ENCODE measurements around the gene ZNF687. TPM values are rescaled to one million over a fixed set of nuclear protein-coding genes. Genes with fewer than 3 reads are reported as not detected.

ZNF687 gene
- total RNA-seq, 1 donor from 2014 or later = 9.0 TPM

DNA sequence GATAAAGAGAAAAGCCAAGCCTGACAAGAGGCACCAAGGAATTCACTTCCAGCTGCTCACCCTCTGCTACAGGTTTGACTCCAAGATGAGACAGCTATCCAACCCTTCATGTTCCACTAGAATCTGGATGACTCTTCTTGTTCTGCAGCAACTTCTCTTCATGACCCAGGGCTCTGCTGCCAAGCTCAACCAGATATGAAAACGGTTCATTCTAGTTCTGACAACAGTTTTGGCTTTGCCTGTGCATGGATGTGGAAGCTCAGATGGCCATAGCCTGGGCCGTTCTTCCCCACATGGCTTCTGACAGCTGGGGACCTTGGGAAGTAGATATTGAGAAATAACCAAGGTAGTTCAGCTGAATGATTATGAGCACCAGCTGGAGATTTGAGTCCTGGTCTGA lies 31.4 kb downstream of the ZNF687 start:
- Histone ChIP-seq H3K36me3 (ENCODE audit: control insufficient read depth, insufficient read depth, low read length) (peaks cover 18% of the 10 kb centered on the region), H3K4me3 (ENCODE audit: low read depth, low read length) (no peak overlapping the region), H3K27me3 (ENCODE audit: control insufficient read depth, insufficient read depth, low read length) (no peaks in the 10 kb centered on the region)
- DNase-seq (ENCODE audit: low read depth) = no peak
- TF ChIP-seq CTCF (IDR thresholded peaks at IDR 0.05; ENCODE audit: insufficient read depth, low read length, severe bottlenecking) = no peak
- FAIRE-seq = no peak

DNA sequence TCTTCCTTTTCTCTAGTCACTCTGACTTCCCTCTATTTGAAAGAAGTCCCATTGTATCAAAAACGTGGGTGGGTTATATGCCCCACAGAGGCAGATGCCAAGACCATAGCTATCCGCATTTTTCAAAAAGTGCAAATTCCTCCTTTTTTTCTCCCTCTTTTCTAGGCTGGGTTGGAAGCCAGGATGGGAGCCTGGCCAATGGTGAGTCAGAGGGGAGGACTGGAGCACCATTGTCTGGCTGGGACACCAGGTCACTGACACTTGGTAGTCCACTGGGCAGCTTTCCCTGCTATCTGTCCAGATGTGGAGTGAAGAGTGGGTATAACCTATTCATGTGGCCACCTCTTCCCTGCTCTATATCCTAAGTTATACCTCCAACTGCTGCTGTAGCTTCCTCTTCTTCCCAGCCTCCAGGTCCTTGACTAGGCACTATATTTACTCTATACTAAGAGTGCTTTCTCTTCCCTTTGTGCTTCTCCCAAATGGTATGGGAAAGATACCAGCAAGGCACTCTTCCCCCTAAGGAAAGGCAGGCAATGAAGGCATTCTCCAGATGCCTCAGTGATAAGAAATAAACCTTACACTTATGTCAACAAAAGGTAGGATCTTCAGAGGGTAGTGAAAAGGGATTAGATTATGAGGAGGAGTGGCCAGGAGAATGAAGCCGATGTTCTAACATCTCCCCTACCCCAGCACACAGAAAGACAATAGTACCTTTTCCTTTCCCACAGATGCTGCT lies 32.2 kb downstream of the ZNF687 start:
- no peak for FAIRE-seq
- no peak for TF ChIP-seq CTCF (IDR thresholded peaks at IDR 0.05; ENCODE audit: insufficient read depth, low read length, severe bottlenecking)
- DNase-seq (ENCODE audit: low read depth) = no peak

DNA sequence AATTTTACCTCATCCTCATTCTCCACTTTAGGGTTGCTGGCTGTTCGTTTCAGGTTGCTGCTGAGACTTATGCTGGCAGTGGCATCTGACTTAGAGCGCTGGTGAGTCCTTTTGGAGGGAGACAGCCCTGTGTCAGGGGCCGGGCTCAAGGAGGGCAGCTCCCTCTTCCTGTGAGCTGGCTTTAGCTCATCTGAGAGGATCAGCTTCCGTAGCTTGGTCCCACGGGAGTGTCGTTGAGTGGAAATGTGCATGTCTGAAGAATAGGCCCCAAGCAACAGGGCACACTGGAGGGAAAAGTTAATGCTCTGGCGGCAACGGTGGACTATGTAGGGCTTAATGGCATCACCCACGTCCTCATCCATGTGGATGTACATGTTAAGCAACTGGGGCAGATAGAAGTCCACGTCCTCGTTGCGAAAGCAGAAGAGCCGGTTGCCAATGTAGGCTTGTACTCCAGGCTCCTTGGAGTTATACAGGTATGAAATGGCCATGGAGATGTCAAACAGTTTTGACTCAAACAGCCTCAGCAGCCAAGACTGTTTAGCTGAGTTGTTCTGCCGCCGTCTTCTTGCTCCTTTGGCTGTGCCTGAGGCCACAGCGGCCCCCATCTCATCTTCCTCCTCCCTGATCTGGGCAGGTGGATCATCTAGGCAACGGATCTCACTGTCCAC lies 33.6 kb downstream of the ZNF687 start:
- H3K4me3 ChIP-seq (ENCODE audit: low read depth, low read length) = no peak overlapping the region
- DNase-seq (ENCODE audit: low read depth) (no peak), FAIRE-seq (no peak)
- TF ChIP-seq CTCF (IDR thresholded peaks at IDR 0.05; ENCODE audit: insufficient read depth, low read length, severe bottlenecking) = no peak
- H3K27me3 ChIP-seq (ENCODE audit: control insufficient read depth, insufficient read depth, low read length) = no peaks in the 10 kb centered on the region
- peaks cover 9% of the 10 kb centered on the region for H3K36me3 ChIP-seq (ENCODE audit: control insufficient read depth, insufficient read depth, low read length)

More for the DNA sequence above, 32.2 kb downstream of the ZNF687 start:
- peaks cover 13% of the 10 kb centered on the region for H3K36me3 ChIP-seq (ENCODE audit: control insufficient read depth, insufficient read depth, low read length)
- H3K27me3 ChIP-seq (ENCODE audit: control insufficient read depth, insufficient read depth, low read length) = no peaks in the 10 kb centered on the region
- H3K4me3 ChIP-seq (ENCODE audit: low read depth, low read length) = no peak overlapping the region

- Histone ChIP-seq H3K36me3 (ENCODE audit: control insufficient read depth, insufficient read depth, low read length) (peaks cover 10% of the 10 kb centered on the region), H3K4me3 (ENCODE audit: low read depth, low read length) (no peak overlapping the region), H3K27me3 (ENCODE audit: control insufficient read depth, insufficient read depth, low read length) (no peaks in the 10 kb centered on the region)
- FAIRE-seq = no peak
- no peak for TF ChIP-seq CTCF (IDR thresholded peaks at IDR 0.05; ENCODE audit: insufficient read depth, low read length, severe bottlenecking)
- DNase-seq (ENCODE audit: low read depth) = no peak
Measured at GRCh38 chr1:151318975-151319374, 36.9 kb downstream of the ZNF687 start.

DNA sequence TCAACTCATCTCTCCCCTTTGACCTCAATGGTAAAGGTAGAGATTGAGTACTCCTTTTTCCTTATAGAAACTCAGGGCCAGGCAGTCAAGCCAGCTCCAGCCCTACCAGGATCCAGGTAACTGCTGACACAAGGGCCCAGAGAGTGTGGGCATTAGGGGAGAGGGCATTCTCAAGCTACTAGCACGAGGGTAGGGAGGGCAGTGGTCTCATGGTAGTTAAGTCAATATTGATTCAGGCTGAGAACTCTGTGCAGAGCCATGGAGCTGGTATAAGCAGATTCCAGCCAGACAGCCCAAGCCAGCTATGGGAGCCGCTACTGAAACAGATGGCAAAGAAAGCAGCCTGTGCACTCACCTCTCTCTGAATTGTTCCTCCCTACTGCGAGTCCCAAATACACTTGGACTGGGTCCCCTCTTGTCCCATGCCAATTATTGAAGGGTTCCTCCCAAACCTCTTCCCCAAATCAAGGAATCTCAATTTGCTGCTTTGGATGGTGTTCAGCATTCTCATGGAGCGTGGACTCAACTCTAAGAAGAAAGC lies 42.4 kb downstream of the ZNF687 start:
- no peaks in the 10 kb centered on the region for H3K27me3 ChIP-seq (ENCODE audit: control insufficient read depth, insufficient read depth, low read length)
- FAIRE-seq (no peak), DNase-seq (ENCODE audit: low read depth) (no peak)
- H3K36me3 ChIP-seq (ENCODE audit: control insufficient read depth, insufficient read depth, low read length) = peaks cover 12% of the 10 kb centered on the region
- no peak overlapping the region for H3K4me3 ChIP-seq (ENCODE audit: low read depth, low read length)
- TF ChIP-seq CTCF (IDR thresholded peaks at IDR 0.05; ENCODE audit: insufficient read depth, low read length, severe bottlenecking) = no peak

Data from bronchial epithelial cell (primary cell).